HG03565 (cell line): Measurements from ENCODE around the gene RPL36A.

Source experiments
- ATAC-seq: cut with Tn5 transposase; IDR thresholded peaks from one replicate; pipeline ENCODE4 v1.9.1; 2021; ENCODE audit warnings: mild to moderate bottlenecking, moderate library complexity; ENCODE audit not compliant: unreplicated experiment

RPL36A gene

DNA sequence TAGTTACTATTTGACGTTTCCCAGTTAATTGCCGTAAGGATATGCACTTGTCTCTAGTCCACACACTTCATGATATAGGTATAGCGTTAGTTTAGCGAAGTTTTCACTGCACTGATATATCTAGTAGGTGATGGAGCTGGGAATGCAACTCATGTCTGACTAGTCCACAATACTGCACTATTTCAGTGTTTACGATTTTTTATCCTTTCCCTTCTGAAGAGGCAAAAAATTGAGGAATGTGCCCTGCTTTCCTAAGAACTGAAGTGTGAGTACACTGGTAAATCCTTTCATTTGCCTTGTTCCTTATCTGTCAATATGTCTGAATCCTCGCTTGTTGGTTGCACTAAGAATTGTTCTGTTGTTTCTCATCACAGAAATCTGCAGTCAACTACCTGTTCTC is 1.0 kb downstream of the RPL36A start:
- no peak for ATAC-seq

DNA sequence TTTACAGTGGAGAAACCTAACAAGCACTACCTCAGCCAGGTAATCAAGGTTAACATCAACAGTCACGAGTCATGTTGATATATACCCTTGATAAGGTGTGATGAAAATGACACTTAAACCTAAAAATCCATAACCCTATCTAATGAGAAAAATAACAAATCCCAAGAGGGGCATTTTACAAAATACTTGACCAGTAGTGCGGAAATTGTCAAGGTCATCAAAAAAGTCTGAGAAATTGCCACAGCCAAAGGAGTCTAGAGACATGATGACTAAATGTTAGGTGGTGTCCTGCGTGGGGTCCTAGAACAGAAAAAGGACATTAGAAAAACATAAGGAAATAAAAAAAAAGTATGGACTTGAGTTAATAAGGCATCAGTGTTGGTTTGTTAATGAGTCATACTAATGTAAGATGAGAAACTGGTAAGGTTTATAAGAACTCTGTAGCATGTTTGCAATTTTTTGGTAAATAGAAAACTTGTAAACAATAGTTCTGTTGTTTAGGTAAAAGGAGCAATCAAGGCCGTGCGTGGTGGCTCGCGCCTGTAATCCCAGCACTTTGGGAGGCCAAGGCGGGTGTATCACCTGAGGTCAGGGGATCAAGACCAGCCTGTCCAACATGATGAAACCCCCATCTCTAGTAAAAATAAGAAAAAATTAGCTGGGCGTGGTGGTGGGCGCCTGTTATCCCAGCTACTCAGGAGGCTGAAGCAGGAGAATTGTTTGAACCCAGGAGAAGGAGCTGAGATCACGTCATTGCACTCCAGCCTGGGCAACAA is 2.9 kb downstream of the RPL36A start:
- ATAC-seq = no peak

DNA sequence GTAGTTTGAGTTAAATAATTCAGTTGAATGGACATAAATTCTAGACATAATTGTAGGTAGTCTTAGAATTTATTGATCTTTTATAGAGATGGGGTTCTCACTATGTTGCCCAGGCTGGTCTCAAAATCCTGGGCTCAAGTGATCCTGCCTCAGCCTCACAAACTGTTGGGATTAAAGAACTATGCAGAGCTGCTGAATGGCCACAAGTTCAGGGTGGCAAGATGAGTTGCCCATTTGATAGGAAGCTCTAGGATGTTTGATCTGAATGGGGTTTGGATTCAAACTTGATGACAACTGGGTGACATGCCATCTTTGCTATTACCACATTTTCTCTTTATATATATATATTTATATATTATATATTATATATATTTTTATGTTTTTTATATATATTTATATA is 3.6 kb downstream of the RPL36A start:
- ATAC-seq = no peak

DNA sequence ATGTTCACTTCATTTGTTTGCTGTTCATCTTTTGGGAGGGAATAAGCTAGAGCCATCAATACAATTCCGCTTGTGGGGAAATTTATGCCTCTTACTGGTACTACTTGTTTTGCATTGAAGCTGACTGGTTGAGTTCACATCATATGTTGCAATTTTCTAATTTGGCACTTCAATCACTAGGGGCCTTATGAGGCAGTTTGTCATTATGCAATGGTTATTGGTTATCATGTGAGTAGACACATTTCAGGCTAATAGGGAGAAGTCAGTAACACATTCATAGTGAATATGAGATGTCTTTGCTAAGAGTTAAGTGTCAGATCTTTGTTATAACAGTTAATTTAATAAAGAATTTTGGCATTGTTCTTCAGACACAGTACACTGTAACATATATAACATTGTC is 5.0 kb downstream of the RPL36A start:
- ATAC-seq = no peak

DNA sequence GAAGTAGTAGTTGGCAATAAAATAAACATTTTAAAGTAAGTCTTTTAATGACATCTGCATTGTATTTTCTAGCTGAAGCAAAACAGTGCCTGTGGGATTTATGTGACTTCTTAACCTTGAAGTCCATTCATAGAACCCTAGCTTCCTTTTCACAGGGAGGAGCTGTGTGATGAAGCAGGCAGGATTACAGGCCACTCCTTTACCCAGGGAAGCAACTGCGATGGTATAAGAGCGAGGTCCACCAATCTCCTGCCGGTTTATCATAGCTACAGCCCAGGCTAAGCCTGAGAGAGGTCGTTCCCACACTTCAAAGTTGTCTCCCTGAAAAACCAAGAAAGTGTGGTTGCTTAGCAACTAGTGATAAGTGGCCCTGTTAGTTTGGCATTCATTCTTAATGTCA is 7.0 kb downstream of the RPL36A start:
- no peak for ATAC-seq

- ATAC-seq = no peak
Observed at GRCh38 chrX:101398694-101399093, 7.9 kb downstream of the RPL36A start.

DNA sequence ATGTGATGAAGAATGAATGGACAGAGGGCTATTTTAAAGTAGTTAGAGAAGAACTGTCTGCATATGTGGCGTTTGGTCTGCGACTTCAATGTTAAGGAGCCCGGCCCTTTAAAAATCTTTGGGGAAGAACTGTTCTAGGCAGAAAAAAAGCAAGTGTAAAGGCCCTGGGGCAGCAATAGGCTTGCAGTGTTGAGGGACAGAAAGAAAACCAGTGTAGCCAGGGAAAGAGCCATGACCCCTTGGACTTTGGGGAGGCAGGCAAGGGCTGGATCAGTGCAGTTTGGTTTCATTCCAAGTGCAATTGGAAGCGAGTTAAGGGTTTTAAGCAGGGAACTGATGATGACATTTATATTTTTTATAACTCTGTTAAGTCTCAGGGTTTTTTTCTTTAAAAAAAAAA is 9.0 kb downstream of the RPL36A start:
- no peak for ATAC-seq

DNA sequence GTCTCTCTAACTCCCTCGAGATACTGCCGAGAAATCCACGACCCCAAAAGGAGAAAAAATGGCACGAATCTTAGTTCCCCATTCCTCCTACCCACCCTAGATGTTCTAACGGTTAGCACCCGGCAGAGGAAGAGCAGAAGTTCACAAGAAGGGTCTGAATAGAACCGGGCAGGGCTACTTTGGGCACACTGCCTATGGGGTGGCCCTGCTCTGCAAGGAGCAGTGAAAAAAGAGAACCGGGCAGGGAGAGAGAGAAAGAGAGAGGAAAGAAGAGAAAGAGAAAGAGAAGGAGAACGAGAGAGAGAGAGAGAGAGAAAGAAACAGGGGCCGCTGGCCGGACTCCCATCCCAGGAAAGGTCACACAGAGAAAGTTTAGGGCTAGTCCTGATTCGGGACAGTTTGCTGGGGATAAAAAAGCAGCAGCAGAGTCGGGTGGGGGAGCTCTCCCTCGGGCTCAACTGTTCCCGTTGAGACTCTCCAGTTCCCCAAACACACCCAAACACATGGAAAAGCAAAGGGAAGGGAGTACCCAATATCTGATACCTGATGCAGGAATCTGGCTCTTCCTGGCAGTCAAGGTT is 16.4 kb downstream of the RPL36A start:
- no peak for ATAC-seq

- ATAC-seq = peak; percentile 88
Observed at GRCh38 chrX:101407748-101408531, 17.1 kb downstream of the RPL36A start, which contains the start of the genes GLA and HNRNPH2. TSS of gene GLA (minus strand) at chrX:101407925. CDS start at chrX:101407903, 22 bp downstream. TSS of gene HNRNPH2 (plus strand) at chrX:101408222. CDS start at chrX:101411989, 3,767 bp downstream.

DNA sequence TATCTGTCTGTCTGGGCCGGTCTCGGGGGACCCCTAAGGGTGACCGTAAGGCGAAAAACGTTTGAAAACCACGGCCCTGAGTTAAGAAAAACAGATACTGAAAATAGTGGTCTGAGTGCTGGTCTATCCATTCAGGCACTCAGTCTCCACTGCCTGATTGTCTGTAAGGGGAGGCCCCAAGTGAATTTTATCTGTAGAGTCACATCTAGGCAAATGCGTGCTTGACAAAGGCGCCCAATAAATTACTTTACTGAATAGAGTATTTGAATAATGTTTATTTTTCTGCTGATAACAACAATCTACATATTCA is 17.7 kb downstream of the RPL36A start:
- ATAC-seq = no peak

GRCh38 chrX:101409043-101409442 is 18.2 kb downstream of the RPL36A start:
- no peak for ATAC-seq

DNA sequence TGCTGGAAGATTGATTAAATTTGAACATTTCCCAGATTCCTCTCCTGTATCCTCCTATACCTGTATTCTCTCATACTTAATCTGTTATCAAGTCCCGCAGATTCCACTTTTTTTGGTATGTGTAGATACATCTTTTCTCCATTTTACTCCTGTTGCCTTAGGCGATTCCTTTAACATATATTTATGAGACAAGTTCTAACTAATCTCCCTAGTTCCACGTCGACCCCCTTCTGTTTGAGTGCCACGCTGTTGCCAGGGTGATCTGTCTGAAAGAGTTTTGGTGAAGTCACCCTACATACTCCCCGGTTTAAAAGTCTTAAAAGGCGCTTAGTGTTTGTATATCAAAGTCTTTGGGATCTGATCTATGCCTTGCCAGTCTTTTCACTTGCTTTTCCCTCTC is 19.6 kb downstream of the RPL36A start:
- ATAC-seq = no peak

DNA sequence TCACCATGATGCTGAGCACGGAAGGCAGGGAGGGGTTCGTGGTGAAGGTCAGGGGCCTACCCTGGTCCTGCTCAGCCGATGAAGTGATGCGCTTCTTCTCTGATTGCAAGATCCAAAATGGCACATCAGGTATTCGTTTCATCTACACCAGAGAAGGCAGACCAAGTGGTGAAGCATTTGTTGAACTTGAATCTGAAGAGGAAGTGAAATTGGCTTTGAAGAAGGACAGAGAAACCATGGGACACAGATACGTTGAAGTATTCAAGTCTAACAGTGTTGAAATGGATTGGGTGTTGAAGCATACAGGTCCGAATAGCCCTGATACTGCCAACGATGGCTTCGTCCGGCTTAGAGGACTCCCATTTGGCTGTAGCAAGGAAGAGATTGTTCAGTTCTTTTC is 21.2 kb downstream of the RPL36A start:
- no peak for ATAC-seq

DNA sequence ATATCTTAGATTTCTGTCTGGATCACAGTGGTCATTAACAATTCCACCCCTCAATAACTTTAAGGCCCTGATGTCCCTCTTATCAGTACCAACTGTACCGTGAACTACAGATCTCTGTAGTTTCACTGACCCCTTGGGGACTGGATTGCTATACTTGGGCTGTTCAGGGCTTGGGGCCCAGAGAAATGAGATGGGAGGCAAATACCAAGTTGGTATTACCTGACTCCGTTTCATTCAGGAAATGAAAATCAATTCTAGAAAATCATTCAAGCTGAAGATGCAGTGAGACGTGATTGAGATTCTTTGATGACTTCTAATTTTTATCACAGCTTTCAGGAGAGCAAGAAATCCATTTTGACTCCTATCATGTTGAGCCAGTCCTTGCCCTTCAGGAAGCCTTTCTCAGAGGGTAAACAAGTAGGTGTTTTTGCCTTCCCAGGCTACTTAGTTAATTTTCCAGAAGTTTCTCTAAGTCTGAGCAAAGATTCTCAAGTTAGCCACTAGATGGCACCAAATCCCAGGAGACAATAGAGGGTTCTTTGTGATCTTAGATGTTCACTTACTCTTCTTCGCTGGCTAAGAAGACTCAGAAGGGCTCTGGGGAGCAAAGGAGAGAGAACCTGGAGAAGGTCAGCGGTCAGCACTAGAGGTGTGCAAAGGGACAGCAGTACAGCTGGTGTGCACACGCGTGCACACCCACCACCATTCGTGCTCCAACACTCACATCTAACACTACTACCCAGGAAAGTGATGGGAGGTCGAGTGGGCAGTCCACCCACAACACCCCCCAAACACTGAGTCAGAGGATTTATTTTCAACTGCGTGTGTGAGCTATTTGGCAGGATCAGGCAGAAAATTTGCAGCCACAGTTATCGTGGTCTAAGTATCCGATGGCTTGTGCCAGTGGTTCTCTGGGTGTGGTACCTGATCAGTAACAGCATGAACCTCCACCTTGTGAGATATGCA is 24.7 kb downstream of the RPL36A start:
- peak; percentile 58 for ATAC-seq

GRCh38 chrX:101416691-101417090 is 25.9 kb downstream of the RPL36A start:
- no peak for ATAC-seq

- ATAC-seq = no peak
Observed at GRCh38 chrX:101417190-101417589, 26.4 kb downstream of the RPL36A start.

DNA sequence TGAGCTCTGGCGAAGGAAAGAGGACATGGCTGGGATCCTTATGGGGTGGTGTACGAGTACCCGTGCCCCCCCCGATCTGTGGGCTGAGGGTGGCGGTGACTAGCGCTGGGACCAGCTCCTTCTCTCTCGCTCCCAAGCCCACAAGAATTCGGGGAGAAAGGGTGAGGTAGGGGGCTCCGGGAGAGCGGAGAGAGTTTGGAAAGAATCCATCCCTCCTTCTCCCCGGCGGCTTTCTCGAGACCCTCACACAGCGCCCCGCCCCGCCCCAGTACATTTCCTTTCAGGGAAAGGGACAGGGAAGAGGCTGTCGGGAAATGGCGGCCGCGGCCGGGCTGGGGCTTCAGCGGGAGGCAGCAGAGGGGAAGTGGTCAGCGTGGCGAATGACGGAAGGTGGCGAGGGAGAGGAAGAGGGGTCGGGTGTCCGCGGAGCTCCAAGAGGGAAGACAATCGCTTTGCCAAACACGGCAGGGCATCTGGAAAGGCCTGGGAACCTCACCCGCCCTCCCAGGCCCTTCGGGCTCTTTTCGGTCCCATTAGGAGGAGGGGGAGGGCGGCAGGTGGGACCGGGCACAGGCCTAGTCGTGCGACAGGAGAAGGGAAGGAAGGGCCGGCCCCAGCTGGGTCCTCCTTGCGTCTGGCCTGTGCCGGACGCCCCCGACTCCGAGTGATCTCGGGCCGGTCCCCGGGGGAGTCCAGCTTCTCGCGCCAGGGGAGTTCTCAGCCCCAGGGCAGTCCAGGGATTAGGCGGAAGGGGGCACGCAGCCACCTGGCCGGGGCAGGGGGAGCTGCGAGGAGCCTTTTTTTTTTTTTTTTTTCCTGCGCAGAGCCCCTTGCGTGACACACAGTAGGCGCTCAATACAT is 27.4 kb downstream of the RPL36A start:
- ATAC-seq = no peak

- ATAC-seq = no peak
Observed at GRCh38 chrX:101419489-101419888, 28.7 kb downstream of the RPL36A start.

DNA sequence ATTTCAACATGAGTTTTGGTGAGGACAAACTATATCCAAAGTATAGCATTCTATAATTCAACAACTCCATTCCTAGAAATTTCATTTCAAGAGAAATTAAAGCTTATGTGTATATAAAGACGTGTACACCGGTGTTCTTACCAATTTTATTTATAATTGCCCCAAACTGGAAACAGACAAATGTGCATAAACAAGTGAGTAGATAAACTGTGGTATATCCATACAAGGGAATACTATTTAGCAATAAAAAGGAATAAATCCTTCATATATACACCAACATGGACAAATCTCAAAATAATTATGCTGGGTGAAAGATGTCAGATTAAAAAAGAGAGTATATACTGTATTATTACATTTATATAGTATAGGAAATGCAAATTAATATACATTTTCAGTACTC is 37.1 kb downstream of the RPL36A start:
- ATAC-seq = no peak

DNA sequence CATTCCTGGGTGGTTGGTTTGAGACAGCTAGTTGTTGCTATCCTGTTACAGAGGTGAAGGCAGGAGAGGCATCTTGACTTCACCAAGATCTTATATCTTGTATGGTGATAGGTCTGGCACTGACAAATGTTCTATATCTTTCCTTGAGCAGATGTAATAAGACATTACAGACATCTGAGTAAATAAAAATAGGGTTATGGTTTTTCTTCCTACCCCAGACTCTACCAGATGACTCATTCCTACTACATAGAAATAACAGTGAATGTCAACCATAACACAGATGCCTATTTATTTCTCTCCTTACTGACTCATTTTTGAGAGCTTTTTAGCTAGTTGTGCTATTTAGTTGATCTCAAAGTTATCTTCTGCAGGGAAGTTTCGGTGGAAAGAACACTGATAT is 39.1 kb downstream of the RPL36A start:
- peak; percentile 36 for ATAC-seq
